Heart left ventricle (tissue), 16 donors: ENCODE results near the gene BLM. TPM values are rescaled to one million over a fixed set of nuclear protein-coding genes. Genes with fewer than 3 reads are reported as not detected.

Experiments
- ATAC-seq, 4 donors: fragments of 200-7000 bp; cut with Tn5 transposase; one replicate each; pipeline ENCODE4 v1.9.1; 2020 to 2022; ENCODE audit warnings: moderate library complexity in 4 of 4, mild to moderate bottlenecking in 3 of 4, moderate number of reproducible peaks in 1 of 4
- DNase-seq, 5 donors: peaks; one replicate each; pipeline ENCODE4 v3.0.0-alpha.2; 2020
- H3K27ac ChIP-seq, 12 donors: fragments of 200-600 bp; sonication (generic) in 4 of 12; one replicate each; pipeline versions ENCODE4 v1.5.0 to v1.8.0; 2016 to 2022; ENCODE audit warnings: mild to moderate bottlenecking in 2 of 12
- H3K27me3 ChIP-seq, 9 donors: fragments of 200-600 bp; sonication (generic) in 2 of 9; one replicate each; pipeline versions ENCODE4 v1.5.1 to v1.8.0; 2016 to 2022; ENCODE audit warnings: mild to moderate bottlenecking in 3 of 9
- H3K36me3 ChIP-seq, 9 donors: fragments of 200-600 bp; sonication (generic) in 2 of 9; one replicate each; pipeline versions ENCODE4 v1.5.0 to v1.8.0; 2018 to 2022; ENCODE audit warnings: mild to moderate bottlenecking in 2 of 9
- H3K4me1 ChIP-seq, 12 donors: fragments of 200-600 bp; sonication (generic) in 4 of 12; one replicate each; pipeline versions ENCODE4 v1.5.0 to v1.8.0; 2016 to 2022; ENCODE audit warnings: mild to moderate bottlenecking in 3 of 12
- H3K4me3 ChIP-seq, 12 donors: fragments of 200-600 bp; sonication (generic) in 4 of 12; one replicate each; pipeline versions ENCODE4 v1.5.0 to v1.8.0; 2017 to 2022; ENCODE audit warnings: mild to moderate bottlenecking in 9 of 12, moderate library complexity in 4 of 12
- H3K9me3 ChIP-seq, 12 donors: fragments of 200-600 bp; sonication (generic) in 4 of 12; one replicate each; pipeline versions ENCODE4 v1.5.0 to v1.8.0; 2016 to 2022; ENCODE audit warnings: mild to moderate bottlenecking in 1 of 12
- CTCF ChIP-seq, 12 donors: fragments of 200-600 bp; sonication (generic) in 4 of 12; IDR thresholded peaks; one replicate each; pipeline versions ENCODE4 v1.5.0 to v1.8.0; 2018 to 2022; ENCODE audit warnings: antibody characterized with exemption in 12 of 12, mild to moderate bottlenecking in 5 of 12
- POLR2A ChIP-seq, 2 donors: fragments of 450-650 bp; IDR thresholded peaks; one replicate each; pipeline ENCODE4 v1.6.1; 2017; ENCODE audit warnings: antibody characterized with exemption in 2 of 2, mild to moderate bottlenecking in 2 of 2, moderate library complexity in 2 of 2
- WGBS, 4 donors: extraction: QIAGEN DNeasy Blood & Tissue Kit in 2 of 4; methylation state at CpG; one replicate each; pipeline versions ENCODE4 v1.1.5 to v1.1.7; 2013 to 2018; 5-methylcytosine and 5-hydroxymethylcytosine counted together
- intact Hi-C, 10 donors: fragments of 100-400 bp; cut with DNase I; formaldehyde crosslinking; loops; one replicate each; pipeline versions ENCODE4 v1.11.1 to v1.14.2; 2022
- polyA plus RNA-seq, 2 donors: library from polyadenylated mRNA; stranded (reverse); fragments of 200-250 nt; gene quantifications; one replicate each; pipeline ENCODE4 v1.2.3, GENCODE V29; 2013
- total RNA-seq, 9 donors: library from RNA; depleted of rRNA in 2 of 9; stranded (reverse); fragments of >200 nt in 2 of 9; fragmentation: NEBNext Ultra II Directional in 3 of 9; extraction: Animal tissue kit (Norgen Biotek cat#: 25700) in 3 of 9; gene quantifications; one replicate each; pipeline versions ENCODE4 v1.1.0 to v1.2.4, GENCODE V29; 2016 to 2023
- donor health status: ischemic (EF 13 %, LVEDD 7.1; RV severe dilation, severe dysfunction).
- donor health status: healthy with polysubstance abuse.
- donor health status: DM: no; HTN: yes; CAD: no.
- donor health status: DM: no; HTN: no; CAD: no.
- donor health status: ischemic (EF 25% LVEDD 6.9; RV normal size, moderate dysfunction).
- donor health status: ischemic (EF 25% LVEDD 5.7; RV mildly dilated, moderate dysfunction).
- donor health status: healthy.
- donor health status: DM: yes; HTN: yes; CAD: no.
- donor health status: ischemic (EF 35%, LVEDD 5.7; RV mildly dilated, moderate dysfunction).
- donor health status: nonischemic (EF 11% LVEDD 7.7; RV severe dilation, severe dysfunction).
- donor health status: DM: yes; HTN: yes; CAD: no.
- donor health status: PGD.
- donor health status: ischemic (EF 29% LVEDD 5.4; RV normal size, mild dysfunction).
- donor health status: nonischemic (EF 23%, LVEDD 6.1; RV moderate dilation, normal function).

BLM gene
- total and polyA plus RNA-seq, 11 donors: 4.3 to 39.6 (median 12.2) TPM

GRCh38 chr15:90690585-90690984, 26.6 kb upstream of the BLM start:
- DNase-seq (no peak), ATAC-seq (no peak)
- TF ChIP-seq CTCF (IDR thresholded peaks at IDR 0.05) (no peak), POLR2A (IDR thresholded peaks at IDR 0.05) (no peak)
- 28 to 40% (median 31%) methylated on average over 2 of the region's 2 CpGs for WGBS, 4 donors
- no peak overlapping the region for H3K4me3 ChIP-seq
- H3K27ac ChIP-seq: no peak overlapping the region
- intact Hi-C loops: loop anchor here in 7 of 10 donors (5.0 to 10.0 kb wide), 5 partner anchors 43 to 368 kb away; no protein-coding TSS in a partner anchor
- H3K9me3 ChIP-seq: peaks cover 0 to 12% (median 0%) of the 10 kb centered on the region in 12 donors
- no peaks in the 10 kb centered on the region for H3K36me3 ChIP-seq
- H3K4me1 ChIP-seq: peaks cover 0 to 15% (median 0%) of the 10 kb centered on the region in 12 donors
- no peaks in the 10 kb centered on the region for H3K27me3 ChIP-seq

GRCh38 chr15:90691369-90691768, 25.8 kb upstream of the BLM start:
- Histone ChIP-seq H3K27me3 (no peaks in the 10 kb centered on the region), H3K9me3 (peaks cover 0 to 12% (median 0%) of the 10 kb centered on the region in 12 donors), H3K36me3 (no peaks in the 10 kb centered on the region), H3K4me1 (peaks cover 0 to 7% (median 0%) of the 10 kb centered on the region in 12 donors), H3K4me3 (no peak overlapping the region), H3K27ac (no peak overlapping the region)
- TF ChIP-seq POLR2A (IDR thresholded peaks at IDR 0.05): no peak
- no peak for TF ChIP-seq CTCF (IDR thresholded peaks at IDR 0.05)
- WGBS, 4 donors: 92 to 99% (median 92%) methylated on average over 4 of the region's 4 CpGs
- no peak for ATAC-seq
- DNase-seq: no peak
- intact Hi-C loops: loop anchor here in 7 of 10 donors (5.0 to 10.0 kb wide), 5 partner anchors 44 to 369 kb away; no protein-coding TSS in a partner anchor

GRCh38 chr15:90691982-90692773, 25.0 kb upstream of the BLM start:
- WGBS, 4 donors: 87 to 90% (median 89%) methylated on average over 4 of the region's 4 CpGs
- Histone ChIP-seq H3K27ac (no peak overlapping the region), H3K27me3 (no peaks in the 10 kb centered on the region), H3K4me1 (peaks cover 0 to 6% (median 0%) of the 10 kb centered on the region in 12 donors), H3K4me3 (no peak overlapping the region), H3K36me3 (no peaks in the 10 kb centered on the region), H3K9me3 (peaks cover 0 to 12% (median 0%) of the 10 kb centered on the region in 12 donors)
- intact Hi-C loops: loop anchor here in 9 of 10 donors (2.0 to 10.0 kb wide), 6 partner anchors 43 to 370 kb away; no protein-coding TSS in a partner anchor
- no peak for TF ChIP-seq POLR2A (IDR thresholded peaks at IDR 0.05)
- ATAC-seq (no peak), DNase-seq (no peak)

- Histone ChIP-seq H3K4me1 (peaks cover 0 to 6% (median 0%) of the 10 kb centered on the region in 12 donors), H3K27ac (no peak overlapping the region), H3K36me3 (no peaks in the 10 kb centered on the region), H3K4me3 (no peak overlapping the region), H3K9me3 (no peaks in the 10 kb centered on the region), H3K27me3 (no peaks in the 10 kb centered on the region)
- DNase-seq: no peak
- ATAC-seq: no peak
- intact Hi-C loops: loop anchor here in 7 of 10 donors (5.0 to 10.0 kb wide), 5 partner anchors 48 to 373 kb away; no protein-coding TSS in a partner anchor
- no peak for TF ChIP-seq POLR2A (IDR thresholded peaks at IDR 0.05)
- TF ChIP-seq CTCF (IDR thresholded peaks at IDR 0.05): no peak
Observed at GRCh38 chr15:90694987-90695386, 22.2 kb upstream of the BLM start.
